PC-9 (cell line): ENCODE results near the gene EIF2S2. TPM values are rescaled to one million over a fixed set of nuclear protein-coding genes. Genes with fewer than 3 reads are reported as not detected.

ENCODE experiments used
- BruUV-seq: library from RNA; stranded (reverse); fragments of 400-500 nt; replicated peaks from 2 replicates; lab custom pipeline; 2021; lab: Mats Ljungman, UMichigan
- CTCF ChIA-PET: fragments of 300-600 bp; sonication (Branson Sonifier 250); formaldehyde crosslinking; loops from one replicate; lab custom pipeline; 2022; ENCODE audit warnings: antibody characterized with exemption; lab: Charles Lee
- POLR2A ChIA-PET: fragments of 300-600 bp; sonication (Branson Sonifier 250); formaldehyde crosslinking; loops from one replicate; lab custom pipeline; 2022; ENCODE audit warnings: antibody characterized with exemption; ENCODE audit not compliant: unreplicated experiment; lab: Charles Lee
- DNase-seq, 2 experiments: peaks; one replicate each; pipeline versions ENCODE4 v3.0.0 to v3.0.0-alpha.2; 2015 to 2022; ENCODE audit warnings: mixed read lengths in 1 of 2
- H2AFZ ChIP-seq: fragments of 200-600 bp; sonication (generic); 2 replicates; pipeline ENCODE4 v1.8.1; 2017; ENCODE audit warnings: antibody characterized with exemption
- H3F3A ChIP-seq: fragments of 200-600 bp; sonication (generic); 2 replicates; pipeline ENCODE4 v1.8.1; 2017; ENCODE audit warnings: antibody characterized with exemption, mild to moderate bottlenecking, low read depth; ENCODE audit not compliant: insufficient read depth
- H3K27ac ChIP-seq: fragments of 200-600 bp; sonication (generic); 2 replicates; pipeline ENCODE4 v1.6.1; 2016; ENCODE audit warnings: mixed run types
- H3K27me3 ChIP-seq: fragments of 200-600 bp; sonication (generic); 2 replicates; pipeline ENCODE4 v1.6.1; 2016; ENCODE audit warnings: low read depth, mixed run types; ENCODE audit not compliant: insufficient read depth
- H3K36me3 ChIP-seq: fragments of 200-600 bp; sonication (generic); 2 replicates; pipeline ENCODE4 v1.6.1; 2016; ENCODE audit warnings: low read depth, mixed run types
- H3K4me1 ChIP-seq: fragments of 200-600 bp; sonication (generic); replicated peaks from 2 replicates; pipeline ENCODE4 v1.6.1; 2016; ENCODE audit warnings: mixed run types; ENCODE audit not compliant: insufficient read depth
- H3K4me2 ChIP-seq: fragments of 200-600 bp; sonication (generic); 2 replicates; pipeline ENCODE4 v1.6.1; 2017; ENCODE audit warnings: mixed run types
- H3K4me3 ChIP-seq: fragments of 200-600 bp; sonication (generic); 2 replicates; pipeline ENCODE4 v1.6.1; 2016; ENCODE audit warnings: mixed run types
- H3K79me2 ChIP-seq: fragments of 200-600 bp; sonication (generic); 2 replicates; pipeline ENCODE4 v1.6.1; 2017; ENCODE audit warnings: low read depth, mixed run types
- H3K9me2 ChIP-seq: fragments of 200-600 bp; sonication (generic); 2 replicates; pipeline ENCODE4 v1.8.1; 2017; ENCODE audit warnings: mild to moderate bottlenecking; ENCODE audit not compliant: insufficient read depth
- H3K9me3 ChIP-seq: fragments of 200-600 bp; sonication (generic); 2 replicates; pipeline ENCODE4 v1.8.1; 2016; ENCODE audit warnings: low read depth; ENCODE audit not compliant: insufficient read depth
- H4K20me1 ChIP-seq: fragments of 200-600 bp; sonication (generic); 2 replicates; pipeline ENCODE4 v1.8.1; 2017; ENCODE audit not compliant: insufficient read depth
- EZH2 ChIP-seq: fragments of 200-600 bp; sonication (generic); IDR thresholded peaks from 2 replicates; pipeline ENCODE4 v1.8.0; 2017; ENCODE audit warnings: antibody characterized with exemption, low read depth
- intact Hi-C: fragments of 100-400 bp; cut with micrococcal nuclease; formaldehyde crosslinking; loops from one replicate; pipeline ENCODE4 v1.10.0; 2022; ENCODE audit not compliant: unreplicated experiment
- total RNA-seq: library from RNA; stranded (reverse); gene quantifications from 2 replicates; pipeline ENCODE4 v1.2.3, GENCODE V29; 2021
- TF ChIP-seq, protein P1 (sequence below): fragments of 200-600 bp; sonication (generic); conservative IDR thresholded peaks from 2 replicates; pipeline ENCODE4 v1.6.1; 2017; ENCODE audit warnings: mixed run types, antibody characterized with exemption, mild to moderate bottlenecking, moderate library complexity

The EIF2S2 gene
- total RNA-seq, 1 experiment from 2014 or later, result 162 TPM

- ChIA-PET POLR2A (interaction anchor here (0.7 kb wide), 1 partner anchor 1319 kb away, joined by 4 read pairs; no protein-coding TSS in a partner anchor), CTCF (no interaction called here)
- H3K27me3 ChIP-seq, result no peaks in the 10 kb centered on the region
- intact Hi-C loops, result no loop called here
- H3K9me3 ChIP-seq, result no peaks in the 10 kb centered on the region
- peaks cover 4% of the 10 kb centered on the region for H3K4me1 ChIP-seq
- no peaks in the 10 kb centered on the region for H3K36me3 ChIP-seq
- no peak for TF ChIP-seq EZH2
- TF ChIP-seq, protein P1, sequence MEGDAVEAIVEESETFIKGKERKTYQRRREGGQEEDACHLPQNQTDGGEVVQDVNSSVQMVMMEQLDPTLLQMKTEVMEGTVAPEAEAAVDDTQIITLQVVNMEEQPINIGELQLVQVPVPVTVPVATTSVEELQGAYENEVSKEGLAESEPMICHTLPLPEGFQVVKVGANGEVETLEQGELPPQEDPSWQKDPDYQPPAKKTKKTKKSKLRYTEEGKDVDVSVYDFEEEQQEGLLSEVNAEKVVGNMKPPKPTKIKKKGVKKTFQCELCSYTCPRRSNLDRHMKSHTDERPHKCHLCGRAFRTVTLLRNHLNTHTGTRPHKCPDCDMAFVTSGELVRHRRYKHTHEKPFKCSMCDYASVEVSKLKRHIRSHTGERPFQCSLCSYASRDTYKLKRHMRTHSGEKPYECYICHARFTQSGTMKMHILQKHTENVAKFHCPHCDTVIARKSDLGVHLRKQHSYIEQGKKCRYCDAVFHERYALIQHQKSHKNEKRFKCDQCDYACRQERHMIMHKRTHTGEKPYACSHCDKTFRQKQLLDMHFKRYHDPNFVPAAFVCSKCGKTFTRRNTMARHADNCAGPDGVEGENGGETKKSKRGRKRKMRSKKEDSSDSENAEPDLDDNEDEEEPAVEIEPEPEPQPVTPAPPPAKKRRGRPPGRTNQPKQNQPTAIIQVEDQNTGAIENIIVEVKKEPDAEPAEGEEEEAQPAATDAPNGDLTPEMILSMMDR, result no peak
- H3F3A ChIP-seq, result peaks cover 15% of the 10 kb centered on the region
- H3K4me2 ChIP-seq, result no peak overlapping the region
- H3K27ac ChIP-seq, result no peak overlapping the region
- no peak overlapping the region for H2AFZ ChIP-seq
- no TSS peak for BruUV-seq
- no peaks in the 10 kb centered on the region for H4K20me1 ChIP-seq
- H3K4me3 ChIP-seq, result no peak overlapping the region
- no peaks in the 10 kb centered on the region; the same call in 1 of the 2 replicates for H3K9me2 ChIP-seq
- DNase-seq, result no peak
- H3K79me2 ChIP-seq, result no peaks in the 10 kb centered on the region
Observed at GRCh38 chr20:34122274-34122980, 10.4 kb upstream of the EIF2S2 start.

- no peaks in the 10 kb centered on the region for H3K79me2 ChIP-seq
- CTCF ChIA-PET, result no interaction called here
- no peaks in the 10 kb centered on the region; the same call in 1 of the 2 replicates for H3K9me2 ChIP-seq
- POLR2A ChIA-PET, result no interaction called here
- H3K27ac ChIP-seq, result no peak overlapping the region
- no peak overlapping the region for H2AFZ ChIP-seq
- H4K20me1 ChIP-seq, result no peaks in the 10 kb centered on the region
- no peak overlapping the region for H3K4me2 ChIP-seq
- DNase-seq, result no peak
- no peaks in the 10 kb centered on the region for H3K27me3 ChIP-seq
- no peaks in the 10 kb centered on the region for H3K9me3 ChIP-seq
- H3K36me3 ChIP-seq, result no peaks in the 10 kb centered on the region
- H3K4me1 ChIP-seq, result peaks cover 2% of the 10 kb centered on the region
- peaks cover 13% of the 10 kb centered on the region for H3F3A ChIP-seq
- intact Hi-C loops, result no loop called here
- TF ChIP-seq, protein P1, result no peak
- TF ChIP-seq EZH2, result no peak
- BruUV-seq, result no TSS peak
- no peak overlapping the region for H3K4me3 ChIP-seq
Observed at GRCh38 chr20:34120213-34120612, 8.2 kb upstream of the EIF2S2 start.

DNA sequence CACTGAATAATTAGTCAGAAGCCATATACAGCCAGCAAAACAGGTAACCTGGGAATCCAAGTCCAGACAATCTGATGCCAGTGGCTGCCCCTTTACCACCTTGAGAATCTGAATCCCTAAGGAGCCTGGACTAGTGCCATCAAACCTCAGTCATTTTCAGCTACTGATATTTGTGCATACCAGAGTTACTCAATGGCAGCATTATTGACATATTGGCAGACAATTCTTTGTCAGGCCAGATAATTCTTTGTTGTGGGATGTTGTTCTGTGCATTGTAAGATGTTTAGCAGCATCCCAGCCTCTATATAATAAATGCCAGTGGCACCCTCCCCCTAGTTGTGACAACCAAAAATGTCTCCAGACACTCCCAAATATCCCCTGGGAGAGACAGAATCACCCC is 3.2 kb upstream of the EIF2S2 start:
- no peaks in the 10 kb centered on the region; the same call in 1 of the 2 replicates for H3K9me2 ChIP-seq
- TF ChIP-seq, protein P1, result no peak
- no peak for TF ChIP-seq EZH2
- peaks cover 7% of the 10 kb centered on the region for H3K36me3 ChIP-seq
- H3K27me3 ChIP-seq, result no peaks in the 10 kb centered on the region
- H3K4me1 ChIP-seq, result peaks cover 6% of the 10 kb centered on the region
- H4K20me1 ChIP-seq, result peaks cover 7% of the 10 kb centered on the region
- H3K9me3 ChIP-seq, result no peaks in the 10 kb centered on the region
- H3K79me2 ChIP-seq, result peaks cover 18% of the 10 kb centered on the region
- CTCF ChIA-PET, result no interaction called here
- POLR2A ChIA-PET, result no interaction called here
- H2AFZ ChIP-seq, result no peak overlapping the region
- no peak for DNase-seq
- intact Hi-C loops, result no loop called here
- no peak overlapping the region for H3K4me2 ChIP-seq
- BruUV-seq, result no TSS peak
- H3F3A ChIP-seq, result peaks cover 11% of the 10 kb centered on the region
- no peak overlapping the region for H3K4me3 ChIP-seq
- no peak overlapping the region for H3K27ac ChIP-seq
